ENCODE measurements around the gene MCC. TPM values are rescaled to one million over a fixed set of nuclear protein-coding genes. Genes with fewer than 3 reads are reported as not detected.
"Not testable (repeated sequence)": the region's sequence is repeated elsewhere in the genome, so short reads cannot be mapped to it uniquely, and the experiment has no call there.

The MCC gene
- total and polyA plus RNA-seq, 12 donors, result 4.2 to 34.1 (median 25.2) TPM

DNA sequence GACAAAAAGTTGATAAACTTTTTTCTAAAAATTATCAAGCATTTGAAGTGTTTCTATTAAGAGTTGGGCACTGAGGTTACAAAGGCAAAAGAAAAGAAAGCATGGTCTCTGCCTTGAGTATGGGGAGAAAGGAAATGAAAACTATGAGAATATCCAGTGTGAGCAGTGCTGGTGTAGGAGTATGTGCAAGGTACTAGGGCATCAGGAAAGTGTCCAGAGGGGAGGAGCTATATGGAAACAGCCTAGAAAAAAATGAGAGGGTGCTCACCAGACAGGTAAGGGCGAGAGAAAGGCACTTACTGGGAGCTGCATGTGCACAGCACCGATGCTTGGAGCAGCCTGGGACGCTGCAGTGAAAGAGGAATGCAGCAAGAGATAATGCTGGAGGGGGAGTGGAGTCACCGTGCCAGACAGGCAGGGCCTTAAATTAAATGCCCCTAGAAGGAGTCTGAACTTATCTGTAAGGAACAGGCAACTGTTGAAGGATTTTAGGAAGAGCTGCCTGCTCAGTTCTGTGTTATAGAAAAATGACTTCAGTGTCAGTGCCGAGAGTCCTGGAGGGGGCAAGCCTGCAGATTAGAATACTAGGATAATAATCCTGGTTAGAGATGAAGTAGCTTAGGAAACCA lies 14.0 kb downstream of the MCC start:
- intact Hi-C loops (cut with DNase I), result no loop called here
- DNase-seq (no peak), ATAC-seq (peak in 2 of 8 donors; percentile 53 to 62)
- Histone ChIP-seq H3K27ac (no peak overlapping the region), H3K4me3 (no peak overlapping the region), H3K4me1 (peaks cover 0 to 9% (median 0%) of the 10 kb centered on the region in 9 donors), H3K36me3 (no peaks in the 10 kb centered on the region), H3K9me3 (no peaks in the 10 kb centered on the region), H3K27me3 (peaks cover 0 to 44% (median 0%) of the 10 kb centered on the region in 7 donors)
- 13 to 14% methylated on average over 5 of the region's 5 CpGs for WGBS, 2 donors
- TF ChIP-seq, protein P1, sequence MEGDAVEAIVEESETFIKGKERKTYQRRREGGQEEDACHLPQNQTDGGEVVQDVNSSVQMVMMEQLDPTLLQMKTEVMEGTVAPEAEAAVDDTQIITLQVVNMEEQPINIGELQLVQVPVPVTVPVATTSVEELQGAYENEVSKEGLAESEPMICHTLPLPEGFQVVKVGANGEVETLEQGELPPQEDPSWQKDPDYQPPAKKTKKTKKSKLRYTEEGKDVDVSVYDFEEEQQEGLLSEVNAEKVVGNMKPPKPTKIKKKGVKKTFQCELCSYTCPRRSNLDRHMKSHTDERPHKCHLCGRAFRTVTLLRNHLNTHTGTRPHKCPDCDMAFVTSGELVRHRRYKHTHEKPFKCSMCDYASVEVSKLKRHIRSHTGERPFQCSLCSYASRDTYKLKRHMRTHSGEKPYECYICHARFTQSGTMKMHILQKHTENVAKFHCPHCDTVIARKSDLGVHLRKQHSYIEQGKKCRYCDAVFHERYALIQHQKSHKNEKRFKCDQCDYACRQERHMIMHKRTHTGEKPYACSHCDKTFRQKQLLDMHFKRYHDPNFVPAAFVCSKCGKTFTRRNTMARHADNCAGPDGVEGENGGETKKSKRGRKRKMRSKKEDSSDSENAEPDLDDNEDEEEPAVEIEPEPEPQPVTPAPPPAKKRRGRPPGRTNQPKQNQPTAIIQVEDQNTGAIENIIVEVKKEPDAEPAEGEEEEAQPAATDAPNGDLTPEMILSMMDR (IDR thresholded peaks at IDR 0.05), result no peak

DNA sequence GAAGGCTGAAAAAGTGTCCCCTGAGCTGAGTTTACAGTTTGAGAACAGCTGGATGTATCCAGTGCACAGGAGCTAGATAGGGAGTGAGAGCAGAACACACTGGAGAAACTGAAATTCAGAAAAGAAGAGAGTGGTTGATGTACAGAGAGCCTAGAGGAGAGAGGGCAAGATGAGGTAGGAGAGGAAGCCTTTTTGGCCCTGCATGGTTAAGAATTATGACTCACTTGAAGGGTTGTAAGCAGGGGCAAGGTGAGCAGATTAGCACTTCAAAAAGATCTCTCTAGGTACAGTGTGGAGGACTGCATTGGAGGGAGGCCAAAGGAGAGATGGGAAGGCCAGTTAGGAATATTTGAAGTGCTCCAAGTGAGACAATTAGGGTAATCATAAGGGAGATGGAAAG lies 25.2 kb downstream of the MCC start:
- Histone ChIP-seq H3K36me3 (no peaks in the 10 kb centered on the region), H3K4me1 (no peaks in the 10 kb centered on the region), H3K4me3 (no peak overlapping the region), H3K9me3 (no peaks in the 10 kb centered on the region), H3K27me3 (no peaks in the 10 kb centered on the region), H3K27ac (no peak overlapping the region)
- intact Hi-C loops (cut with DNase I), result no loop called here
- no peak for ATAC-seq
- no peak for DNase-seq
- TF ChIP-seq, protein P1 (IDR thresholded peaks at IDR 0.05), result no peak

DNA sequence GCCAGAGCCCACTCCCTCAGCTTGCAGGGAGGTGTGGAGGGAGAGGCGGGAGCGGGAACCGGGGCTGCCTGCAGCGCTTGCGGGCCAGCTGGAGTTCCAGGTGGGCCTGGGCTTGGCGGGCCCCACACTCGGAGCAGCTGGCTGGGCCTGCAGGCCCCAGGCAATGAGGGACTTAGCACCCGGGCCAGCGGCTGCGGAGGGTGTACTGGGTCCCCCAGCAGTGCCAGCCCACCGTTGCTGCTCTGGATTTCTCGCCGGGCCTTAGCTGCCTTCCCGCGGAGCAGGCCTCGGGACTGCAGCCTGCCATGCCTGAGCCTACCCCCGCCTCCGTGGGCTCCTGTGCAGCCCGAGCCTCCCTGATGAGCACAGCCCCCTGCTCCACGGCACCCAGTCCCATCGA lies 31.1 kb downstream of the MCC start:
- intact Hi-C loops (cut with DNase I); DNase-seq: not testable (repeated sequence)

DNA sequence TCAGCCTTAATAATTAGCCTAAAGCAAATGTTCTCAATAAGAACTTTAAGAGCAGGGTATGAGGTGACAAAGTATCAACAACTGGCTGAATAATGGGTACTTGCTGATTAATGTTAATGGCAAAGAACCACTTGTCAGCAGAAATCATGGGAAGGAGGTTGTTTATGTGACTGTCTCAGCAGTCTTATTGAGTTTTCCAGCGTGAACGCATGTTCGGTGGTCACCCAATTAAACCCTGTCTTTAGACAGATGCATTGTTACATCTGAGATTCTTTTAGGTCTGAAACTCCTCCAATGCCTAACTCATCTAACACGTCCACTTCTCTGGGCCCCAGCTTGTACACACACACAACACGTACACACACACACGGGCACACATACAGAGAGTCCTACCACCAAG lies 35.3 kb downstream of the MCC start:
- Histone ChIP-seq H3K27me3 (peaks cover 0 to 6% (median 0%) of the 10 kb centered on the region in 7 donors), H3K4me3 (no peak overlapping the region), H3K9me3 (no peaks in the 10 kb centered on the region), H3K4me1 (no peaks in the 10 kb centered on the region), H3K27ac (no peak overlapping the region), H3K36me3 (no peaks in the 10 kb centered on the region)
- intact Hi-C loops (cut with DNase I), result no loop called here
- ATAC-seq (no peak), DNase-seq (no peak)
- 93 to 94% methylated on average over 6 of the region's 6 CpGs for WGBS, 2 donors
- TF ChIP-seq, protein P1 (IDR thresholded peaks at IDR 0.05), result no peak

More for the DNA sequence above, 31.1 kb downstream of the MCC start:
- ATAC-seq, H3K4me1 ChIP-seq, H3K27me3 ChIP-seq, H3K36me3 ChIP-seq, H3K27ac ChIP-seq, H3K4me3 ChIP-seq, H3K9me3 ChIP-seq: not testable (repeated sequence)
- 94 to 96% methylated on average over 21 of the region's 21 CpGs for WGBS, 2 donors

DNA sequence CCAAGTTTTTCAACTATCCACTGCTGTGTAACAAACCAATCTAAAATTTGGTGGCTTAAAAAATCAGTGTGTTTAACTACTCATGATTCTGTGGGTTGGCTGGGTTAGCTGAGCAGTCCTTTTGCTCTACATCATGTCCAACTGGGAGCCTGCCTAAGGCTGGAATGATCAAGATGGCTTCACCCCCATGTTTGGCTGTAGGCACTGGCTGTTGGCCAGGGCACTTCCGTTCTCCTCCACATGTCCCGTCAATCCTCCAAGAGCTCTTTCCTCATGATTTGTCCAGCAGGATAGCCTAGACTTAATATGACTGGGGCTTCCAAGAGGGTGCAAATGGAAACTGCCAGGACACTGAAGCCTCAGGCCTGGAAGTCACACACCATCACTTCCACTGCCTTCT lies 36.5 kb downstream of the MCC start:
- TF ChIP-seq, protein P1 (IDR thresholded peaks at IDR 0.05), result no peak
- WGBS, 2 donors, result 25% methylated on average over 2 of the region's 2 CpGs
- DNase-seq (no peak), ATAC-seq (peak in 2 of 8 donors; percentile 26 to 30)
- H3K27ac ChIP-seq, result no peak overlapping the region
- H3K4me3 ChIP-seq, result no peak overlapping the region
- peaks cover 0 to 6% (median 0%) of the 10 kb centered on the region in 7 donors for H3K27me3 ChIP-seq
- no peaks in the 10 kb centered on the region for H3K9me3 ChIP-seq
- H3K4me1 ChIP-seq, result peaks cover 0 to 3% (median 0%) of the 10 kb centered on the region in 9 donors
- intact Hi-C loops (cut with DNase I), result no loop called here
- no peaks in the 10 kb centered on the region for H3K36me3 ChIP-seq

All from heart right ventricle (tissue), 16 donors.